Measurements from ENCODE around the gene ELK3. TPM values are rescaled to one million over a fixed set of nuclear protein-coding genes. Genes with fewer than 3 reads are reported as not detected.

Gene ELK3
- total RNA-seq, 1 experiment from 2014 or later, result 0.45 TPM

DNA sequence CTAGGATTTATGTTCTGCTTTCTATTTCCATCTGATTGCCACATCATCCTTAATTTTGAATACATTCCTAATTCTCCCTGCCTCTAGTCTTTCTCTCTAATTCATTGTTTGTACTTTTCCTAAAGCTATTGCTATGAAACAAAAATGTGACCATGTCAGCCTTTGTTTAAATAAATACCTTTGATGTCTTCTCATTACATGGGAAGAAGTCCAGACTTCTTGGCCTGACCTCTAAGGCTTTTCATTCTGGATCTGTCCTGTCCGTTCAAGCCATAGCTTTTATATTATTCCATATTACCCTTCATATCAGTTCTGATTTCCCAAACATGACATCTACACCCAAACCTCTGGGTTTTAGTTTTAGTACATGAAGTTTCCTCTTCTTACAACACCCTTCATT is 114.7 kb downstream of the ELK3 start:
- no peak overlapping the region for H3K4me3 ChIP-seq (ENCODE audit: low read depth, low read length)
- H3K27me3 ChIP-seq (replicated peaks; ENCODE audit: control insufficient read depth, insufficient read depth, low read length), result no peaks in the 10 kb centered on the region
- Mint-ChIP-seq H3K9me3 (ENCODE audit: unreplicated experiment) (no peaks in the 10 kb centered on the region), H3K36me3 (ENCODE audit: insufficient read depth, unreplicated experiment) (no peaks in the 10 kb centered on the region), H3K27ac (ENCODE audit: unreplicated experiment) (no peak overlapping the region), H3K27me3 (ENCODE audit: insufficient read depth, unreplicated experiment) (no peaks in the 10 kb centered on the region), H3K4me1 (ENCODE audit: low read depth, unreplicated experiment) (no peaks in the 10 kb centered on the region), H3K4me3 (ENCODE audit: unreplicated experiment) (no peak overlapping the region)
- ChIA-PET CTCF (no interaction called here), POLR2A (no interaction called here)
- TF ChIP-seq, protein P1, sequence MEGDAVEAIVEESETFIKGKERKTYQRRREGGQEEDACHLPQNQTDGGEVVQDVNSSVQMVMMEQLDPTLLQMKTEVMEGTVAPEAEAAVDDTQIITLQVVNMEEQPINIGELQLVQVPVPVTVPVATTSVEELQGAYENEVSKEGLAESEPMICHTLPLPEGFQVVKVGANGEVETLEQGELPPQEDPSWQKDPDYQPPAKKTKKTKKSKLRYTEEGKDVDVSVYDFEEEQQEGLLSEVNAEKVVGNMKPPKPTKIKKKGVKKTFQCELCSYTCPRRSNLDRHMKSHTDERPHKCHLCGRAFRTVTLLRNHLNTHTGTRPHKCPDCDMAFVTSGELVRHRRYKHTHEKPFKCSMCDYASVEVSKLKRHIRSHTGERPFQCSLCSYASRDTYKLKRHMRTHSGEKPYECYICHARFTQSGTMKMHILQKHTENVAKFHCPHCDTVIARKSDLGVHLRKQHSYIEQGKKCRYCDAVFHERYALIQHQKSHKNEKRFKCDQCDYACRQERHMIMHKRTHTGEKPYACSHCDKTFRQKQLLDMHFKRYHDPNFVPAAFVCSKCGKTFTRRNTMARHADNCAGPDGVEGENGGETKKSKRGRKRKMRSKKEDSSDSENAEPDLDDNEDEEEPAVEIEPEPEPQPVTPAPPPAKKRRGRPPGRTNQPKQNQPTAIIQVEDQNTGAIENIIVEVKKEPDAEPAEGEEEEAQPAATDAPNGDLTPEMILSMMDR (IDR thresholded peaks at IDR 0.05; ENCODE audit: insufficient read depth in 1 of 2, low read depth in 1 of 2, low read length in 1 of 2, severe bottlenecking in 1 of 2, unreplicated experiment in 1 of 2), result no peak
- peaks cover 7% of the 10 kb centered on the region; the same call in 1 of the 2 replicates for H3K4me1 ChIP-seq
- intact Hi-C loops (cut with micrococcal nuclease; ENCODE audit: unreplicated experiment), result no loop called here
- BruUV-seq (replicated peaks), result no TSS peak
- no peak for DNase-seq
- no peaks in the 10 kb centered on the region for H3K36me3 ChIP-seq (ENCODE audit: control insufficient read depth, insufficient read depth, low read length)
- H3K9me3 ChIP-seq, result no peaks in the 10 kb centered on the region

DNA sequence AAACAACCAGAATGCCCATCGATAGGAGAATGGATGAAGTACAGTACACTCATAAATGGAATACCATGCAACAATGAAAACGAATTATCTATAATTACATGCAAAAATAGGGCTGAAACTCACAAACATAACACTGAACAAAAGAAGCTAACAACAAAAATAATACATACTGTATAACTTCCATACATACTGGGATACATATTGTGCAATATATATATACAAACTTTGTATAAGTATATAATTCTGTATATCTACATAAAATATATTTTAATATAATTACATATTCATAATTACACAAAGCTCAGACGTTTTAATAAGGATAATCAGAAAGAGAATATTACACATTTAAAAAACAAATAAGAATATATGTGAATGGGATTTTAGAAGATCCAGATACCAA is 115.9 kb downstream of the ELK3 start:
- CTCF ChIA-PET, result no interaction called here

DNA sequence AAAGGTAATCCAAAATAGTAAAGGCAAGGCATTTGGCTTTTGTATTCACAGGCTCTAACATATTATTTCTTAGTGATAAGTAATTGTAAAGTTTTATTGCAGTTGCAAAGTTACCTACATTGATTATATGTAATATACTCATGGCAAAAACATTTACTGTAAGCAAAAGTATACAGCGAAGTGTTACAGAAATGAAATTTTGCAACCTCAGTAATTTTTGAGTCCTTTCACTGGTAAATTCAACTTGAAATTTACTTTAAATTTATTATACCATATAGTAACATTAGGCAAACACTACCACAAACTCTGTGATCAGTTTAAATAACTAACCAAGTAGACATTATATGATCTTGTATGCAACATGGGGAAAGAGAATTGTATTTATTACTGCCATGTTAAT is 117.0 kb downstream of the ELK3 start:
- Mint-ChIP-seq H3K27ac (ENCODE audit: unreplicated experiment) (no peak overlapping the region), H3K27me3 (ENCODE audit: insufficient read depth, unreplicated experiment) (no peaks in the 10 kb centered on the region), H3K4me3 (ENCODE audit: unreplicated experiment) (no peak overlapping the region), H3K9me3 (ENCODE audit: unreplicated experiment) (no peaks in the 10 kb centered on the region), H3K4me1 (ENCODE audit: low read depth, unreplicated experiment) (no peaks in the 10 kb centered on the region), H3K36me3 (ENCODE audit: insufficient read depth, unreplicated experiment) (peaks cover 7% of the 10 kb centered on the region)
- intact Hi-C loops (cut with micrococcal nuclease; ENCODE audit: unreplicated experiment), result no loop called here
- ChIA-PET CTCF (interaction anchor here (1.0 kb wide), 1 partner anchor 96 kb away, joined by 4 read pairs; no protein-coding TSS in a partner anchor), POLR2A (no interaction called here)
- Histone ChIP-seq H3K27me3 (replicated peaks; ENCODE audit: control insufficient read depth, insufficient read depth, low read length) (no peaks in the 10 kb centered on the region), H3K9me3 (no peaks in the 10 kb centered on the region), H3K4me1 (no peaks in the 10 kb centered on the region), H3K36me3 (ENCODE audit: control insufficient read depth, insufficient read depth, low read length) (no peaks in the 10 kb centered on the region), H3K4me3 (ENCODE audit: low read depth, low read length) (no peak overlapping the region)
- no TSS peak for BruUV-seq (replicated peaks)
- no peak for DNase-seq
- TF ChIP-seq, protein P1 (IDR thresholded peaks at IDR 0.05; ENCODE audit: insufficient read depth in 1 of 2, low read depth in 1 of 2, low read length in 1 of 2, severe bottlenecking in 1 of 2, unreplicated experiment in 1 of 2), result no peak

More for the DNA sequence above, 115.9 kb downstream of the ELK3 start:
- Mint-ChIP-seq H3K4me1 (ENCODE audit: low read depth, unreplicated experiment) (no peaks in the 10 kb centered on the region), H3K9me3 (ENCODE audit: unreplicated experiment) (no peaks in the 10 kb centered on the region), H3K27ac (ENCODE audit: unreplicated experiment) (no peak overlapping the region), H3K36me3 (ENCODE audit: insufficient read depth, unreplicated experiment) (no peaks in the 10 kb centered on the region), H3K27me3 (ENCODE audit: insufficient read depth, unreplicated experiment) (no peaks in the 10 kb centered on the region), H3K4me3 (ENCODE audit: unreplicated experiment) (no peak overlapping the region)
- intact Hi-C loops (cut with micrococcal nuclease; ENCODE audit: unreplicated experiment), result no loop called here
- Histone ChIP-seq H3K9me3 (no peaks in the 10 kb centered on the region), H3K36me3 (ENCODE audit: control insufficient read depth, insufficient read depth, low read length) (no peaks in the 10 kb centered on the region), H3K4me1 (no peaks in the 10 kb centered on the region; the same call in 1 of the 2 replicates), H3K4me3 (ENCODE audit: low read depth, low read length) (no peak overlapping the region), H3K27me3 (replicated peaks; ENCODE audit: control insufficient read depth, insufficient read depth, low read length) (no peaks in the 10 kb centered on the region)
- no TSS peak for BruUV-seq (replicated peaks)
- POLR2A ChIA-PET, result no interaction called here
- no peak for DNase-seq
- TF ChIP-seq, protein P1 (IDR thresholded peaks at IDR 0.05; ENCODE audit: insufficient read depth in 1 of 2, low read depth in 1 of 2, low read length in 1 of 2, severe bottlenecking in 1 of 2, unreplicated experiment in 1 of 2), result no peak

Data from Caco-2 (cell line).